ENCODE measurements around the gene FITM2. TPM values are rescaled to one million over a fixed set of nuclear protein-coding genes. Genes with fewer than 3 reads are reported as not detected.

The FITM2 gene
- total RNA-seq, 2 experiments from 2014 or later = 2.0 to 2.1 TPM

DNA sequence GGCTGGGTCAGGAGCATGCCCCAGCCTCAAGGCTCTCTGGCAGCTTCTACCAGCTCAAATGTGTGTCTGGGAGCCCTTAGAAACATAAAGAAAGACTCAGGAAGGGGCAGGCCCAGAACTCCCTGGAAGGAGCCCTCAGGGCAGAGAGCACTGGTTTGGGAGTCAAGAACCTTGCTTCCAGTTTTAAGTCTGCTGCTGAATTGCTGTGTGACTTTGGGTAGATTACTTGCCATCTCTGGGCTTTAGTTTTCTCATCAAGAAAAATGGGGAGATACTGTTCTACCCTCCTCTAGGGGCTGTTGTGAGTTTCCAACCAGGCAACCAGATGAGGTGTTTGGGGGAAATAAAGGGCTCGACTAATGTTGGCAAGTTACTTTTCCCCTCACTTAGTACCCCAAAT lies 55.1 kb downstream of the FITM2 start:
- H3K9me3 Mint-ChIP-seq = no peaks in the 10 kb centered on the region
- intact Hi-C loops (cut with micrococcal nuclease) = no loop called here
- no peaks in the 10 kb centered on the region for H3K4me1 Mint-ChIP-seq (ENCODE audit: low read depth)
- TF ChIP-seq, protein P1, sequence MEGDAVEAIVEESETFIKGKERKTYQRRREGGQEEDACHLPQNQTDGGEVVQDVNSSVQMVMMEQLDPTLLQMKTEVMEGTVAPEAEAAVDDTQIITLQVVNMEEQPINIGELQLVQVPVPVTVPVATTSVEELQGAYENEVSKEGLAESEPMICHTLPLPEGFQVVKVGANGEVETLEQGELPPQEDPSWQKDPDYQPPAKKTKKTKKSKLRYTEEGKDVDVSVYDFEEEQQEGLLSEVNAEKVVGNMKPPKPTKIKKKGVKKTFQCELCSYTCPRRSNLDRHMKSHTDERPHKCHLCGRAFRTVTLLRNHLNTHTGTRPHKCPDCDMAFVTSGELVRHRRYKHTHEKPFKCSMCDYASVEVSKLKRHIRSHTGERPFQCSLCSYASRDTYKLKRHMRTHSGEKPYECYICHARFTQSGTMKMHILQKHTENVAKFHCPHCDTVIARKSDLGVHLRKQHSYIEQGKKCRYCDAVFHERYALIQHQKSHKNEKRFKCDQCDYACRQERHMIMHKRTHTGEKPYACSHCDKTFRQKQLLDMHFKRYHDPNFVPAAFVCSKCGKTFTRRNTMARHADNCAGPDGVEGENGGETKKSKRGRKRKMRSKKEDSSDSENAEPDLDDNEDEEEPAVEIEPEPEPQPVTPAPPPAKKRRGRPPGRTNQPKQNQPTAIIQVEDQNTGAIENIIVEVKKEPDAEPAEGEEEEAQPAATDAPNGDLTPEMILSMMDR (IDR thresholded peaks at IDR 0.05) = no peak
- H3K4me3 Mint-ChIP-seq = no peak overlapping the region
- ChIA-PET POLR2A (no interaction called here), CTCF (no interaction called here)
- ATAC-seq = no peak
- no peaks in the 10 kb centered on the region for H3K36me3 Mint-ChIP-seq (ENCODE audit: low read depth)
- H3K27ac Mint-ChIP-seq = no peak overlapping the region
- no peaks in the 10 kb centered on the region for H3K27me3 Mint-ChIP-seq
- no peak for DNase-seq

DNA sequence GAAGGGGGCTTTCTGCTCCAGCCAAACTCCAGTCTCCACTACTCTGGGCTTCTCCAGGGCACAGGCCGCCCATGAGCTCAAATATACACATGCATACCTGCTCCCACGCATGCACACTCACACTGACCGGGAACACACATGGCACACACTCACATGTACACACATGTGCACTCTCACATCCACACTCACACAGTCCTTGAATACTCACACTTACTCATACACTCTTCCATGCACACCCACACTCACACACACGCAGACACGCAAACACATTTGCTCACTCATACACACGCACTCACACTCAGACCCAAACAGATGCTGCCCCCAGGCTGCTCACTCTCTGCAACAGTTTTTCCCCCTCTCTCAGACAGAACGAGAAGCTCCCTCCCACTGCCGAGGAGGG lies 56.9 kb downstream of the FITM2 start:
- TF ChIP-seq, protein P1 (IDR thresholded peaks at IDR 0.05) = no peak
- CTCF ChIA-PET = interaction anchor here (1.7 to 1.8 kb wide), 2 partner anchors 9 to 57 kb away, joined by 5 to 7 read pairs; partner anchors contain the start of gene FITM2
- intact Hi-C loops (cut with micrococcal nuclease) = no loop called here
- POLR2A ChIA-PET = no interaction called here
- Mint-ChIP-seq H3K36me3 (ENCODE audit: low read depth) (no peaks in the 10 kb centered on the region), H3K4me1 (ENCODE audit: low read depth) (no peaks in the 10 kb centered on the region), H3K27me3 (peaks cover 3% of the 10 kb centered on the region), H3K9me3 (no peaks in the 10 kb centered on the region), H3K4me3 (no peak overlapping the region), H3K27ac (no peak overlapping the region)
- ATAC-seq (no peak), DNase-seq (no peak)

DNA sequence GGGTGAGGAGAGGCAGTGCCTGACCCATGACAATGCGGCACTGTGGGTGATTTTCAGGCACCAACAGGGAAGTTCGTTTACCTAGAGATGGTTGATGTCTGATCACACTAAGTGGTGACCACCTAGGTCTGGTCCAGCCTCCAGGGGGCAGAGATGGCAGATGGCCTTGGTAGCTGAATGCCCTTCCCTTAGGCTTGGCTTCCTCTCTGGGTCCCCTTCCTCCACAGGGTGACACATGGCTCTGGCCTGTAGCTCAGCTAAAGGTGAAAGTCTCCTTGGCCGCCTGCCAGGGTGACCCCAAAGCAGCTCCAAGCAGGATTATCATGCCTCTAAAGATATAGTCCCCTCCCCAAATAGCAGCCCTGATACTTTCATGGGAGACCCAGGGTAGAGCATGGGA lies 57.5 kb downstream of the FITM2 start:
- TF ChIP-seq, protein P1 (IDR thresholded peaks at IDR 0.05) = no peak
- ChIA-PET CTCF (interaction anchor here (1.7 to 1.8 kb wide), 2 partner anchors 9 to 58 kb away, joined by 5 to 7 read pairs; partner anchors contain the start of gene FITM2), POLR2A (no interaction called here)

More for the DNA sequence above, 57.5 kb downstream of the FITM2 start:
- no peaks in the 10 kb centered on the region for H3K9me3 Mint-ChIP-seq
- H3K36me3 Mint-ChIP-seq (ENCODE audit: low read depth) = no peaks in the 10 kb centered on the region
- no peak overlapping the region for H3K4me3 Mint-ChIP-seq
- H3K4me1 Mint-ChIP-seq (ENCODE audit: low read depth) = no peaks in the 10 kb centered on the region
- intact Hi-C loops (cut with micrococcal nuclease) = no loop called here
- DNase-seq (no peak), ATAC-seq (no peak)
- H3K27me3 Mint-ChIP-seq = peaks cover 3% of the 10 kb centered on the region
- H3K27ac Mint-ChIP-seq = no peak overlapping the region

Other genes with a start within 250 kb of the FITM2 start
- gene JPH2, start 124.0 kb downstream of the FITM2 start, total RNA-seq = under 1 TPM; 0.47 to 0.54 TPM
- gene OSER1, start 100.4 kb downstream of the FITM2 start, total RNA-seq = 10 to 100 TPM; 20.9 to 23.3 TPM
- gene GDAP1L1, start 63.9 kb downstream of the FITM2 start, total RNA-seq = under 1 TPM in 1 of 2 experiments, not detected in 1; 0.18 TPM
- gene R3HDML, start 25.8 kb upstream of the FITM2 start, total RNA-seq = not detected
- not detected for gene HNF4A, start 44.5 kb upstream of the FITM2 start, total RNA-seq
- gene TTPAL, start 164.7 kb upstream of the FITM2 start, total RNA-seq = 10 to 100 TPM; 15.2 to 19.5 TPM
- 10 to 100 TPM; 43.1 to 44.6 TPM for gene SERINC3, start 210.9 kb upstream of the FITM2 start, total RNA-seq